Measurements from ENCODE around the gene MRPS23. TPM values are rescaled to one million over a fixed set of nuclear protein-coding genes. Genes with fewer than 3 reads are reported as not detected.

The MRPS23 gene
- total and polyA plus RNA-seq, 2 of the 13 experiments (the other 11 are each of a cell fraction or from before 2014, with no cell fraction given) = 63.2 to 181 TPM

- in situ Hi-C loops (cut with HindIII; ENCODE audit: extremely low pct_ligation_motif_present, low pct_unique_long_range_greater_than_20kb) = loop anchor here (10.0 kb wide), 1 partner anchor 258 kb away; no protein-coding TSS in a partner anchor
- peak; percentile 3; the same call in 1 of the 3 replicates for ATAC-seq
- TF ChIP-seq ZFP37 (CRISPR knock-in tag; IDR thresholded peaks at IDR 0.05; ENCODE audit: borderline replicate concordance) (no peak), MBNL3 (CRISPR knock-in tag; conservative IDR thresholded peaks at IDR 0.05) (no peak), ZNF713 (CRISPR knock-in tag; IDR thresholded peaks at IDR 0.05) (no peak), ZBTB21 (CRISPR knock-in tag; IDR thresholded peaks at IDR 0.05) (no peak), CBX2 (IDR thresholded peaks at IDR 0.05; ENCODE audit: low read depth, low read length) (no peak), CBX2 (CRISPR knock-in tag; IDR thresholded peaks at IDR 0.05; ENCODE audit: low read depth) (no peak), ZNF792 (CRISPR knock-in tag; IDR thresholded peaks at IDR 0.05) (no peak), PAWR (CRISPR knock-in tag; IDR thresholded peaks at IDR 0.05; ENCODE audit: borderline replicate concordance) (no peak), RCOR2 (CRISPR knock-in tag; IDR thresholded peaks at IDR 0.05) (no peak), ZBTB38 (CRISPR knock-in tag; IDR thresholded peaks at IDR 0.05) (peak; percentile 70; the same call in 1 of the 2 replicates), HMGXB3 (CRISPR knock-in tag; IDR thresholded peaks at IDR 0.05; ENCODE audit: borderline replicate concordance) (no peak), XBP1 (CRISPR knock-in tag; IDR thresholded peaks at IDR 0.05) (no peak)
- TF ChIP-seq, protein P1, sequence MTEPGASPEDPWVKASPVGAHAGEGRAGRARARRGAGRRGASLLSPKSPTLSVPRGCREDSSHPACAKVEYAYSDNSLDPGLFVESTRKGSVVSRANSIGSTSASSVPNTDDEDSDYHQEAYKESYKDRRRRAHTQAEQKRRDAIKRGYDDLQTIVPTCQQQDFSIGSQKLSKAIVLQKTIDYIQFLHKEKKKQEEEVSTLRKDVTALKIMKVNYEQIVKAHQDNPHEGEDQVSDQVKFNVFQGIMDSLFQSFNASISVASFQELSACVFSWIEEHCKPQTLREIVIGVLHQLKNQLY (CRISPR knock-in tag; IDR thresholded peaks at IDR 0.05) = no peak
- TF ChIP-seq, protein P2, sequence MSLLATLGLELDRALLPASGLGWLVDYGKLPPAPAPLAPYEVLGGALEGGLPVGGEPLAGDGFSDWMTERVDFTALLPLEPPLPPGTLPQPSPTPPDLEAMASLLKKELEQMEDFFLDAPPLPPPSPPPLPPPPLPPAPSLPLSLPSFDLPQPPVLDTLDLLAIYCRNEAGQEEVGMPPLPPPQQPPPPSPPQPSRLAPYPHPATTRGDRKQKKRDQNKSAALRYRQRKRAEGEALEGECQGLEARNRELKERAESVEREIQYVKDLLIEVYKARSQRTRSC (CRISPR knock-in tag; IDR thresholded peaks at IDR 0.05; ENCODE audit: low read depth) = no peak
- TF ChIP-seq, protein P3, sequence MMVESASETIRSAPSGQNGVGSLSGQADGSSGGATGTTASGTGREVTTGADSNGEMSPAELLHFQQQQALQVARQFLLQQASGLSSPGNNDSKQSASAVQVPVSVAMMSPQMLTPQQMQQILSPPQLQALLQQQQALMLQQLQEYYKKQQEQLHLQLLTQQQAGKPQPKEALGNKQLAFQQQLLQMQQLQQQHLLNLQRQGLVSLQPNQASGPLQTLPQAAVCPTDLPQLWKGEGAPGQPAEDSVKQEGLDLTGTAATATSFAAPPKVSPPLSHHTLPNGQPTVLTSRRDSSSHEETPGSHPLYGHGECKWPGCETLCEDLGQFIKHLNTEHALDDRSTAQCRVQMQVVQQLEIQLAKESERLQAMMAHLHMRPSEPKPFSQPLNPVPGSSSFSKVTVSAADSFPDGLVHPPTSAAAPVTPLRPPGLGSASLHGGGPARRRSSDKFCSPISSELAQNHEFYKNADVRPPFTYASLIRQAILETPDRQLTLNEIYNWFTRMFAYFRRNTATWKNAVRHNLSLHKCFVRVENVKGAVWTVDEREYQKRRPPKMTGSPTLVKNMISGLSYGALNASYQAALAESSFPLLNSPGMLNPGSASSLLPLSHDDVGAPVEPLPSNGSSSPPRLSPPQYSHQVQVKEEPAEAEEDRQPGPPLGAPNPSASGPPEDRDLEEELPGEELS (CRISPR knock-in tag; IDR thresholded peaks at IDR 0.05) = no peak
Measured at GRCh38 chr17:57856792-57857620, 7.2 kb upstream of the MRPS23 start.

More at GRCh38 chr17:57856792-57857620, 7.2 kb upstream of the MRPS23 start:
- Histone ChIP-seq H3K27me3 (ENCODE audit: control insufficient read depth in 1 of 2, insufficient read depth in 2 of 2, low read length in 2 of 2) (no peaks in the 10 kb centered on the region; a peak in 1 of 5 replicates), H3K4me3 (replicated peaks in 1 of 3; ENCODE audit: insufficient read depth in 1 of 3, low read depth in 2 of 3, low read length in 3 of 3) (no peak overlapping the region), H2AFZ (ENCODE audit: low read length) (no peak overlapping the region), H3K4me1 (ENCODE audit: insufficient read depth, low read length) (peaks cover 88% of the 10 kb centered on the region), H3K4me2 (ENCODE audit: low read depth, low read length) (peak overlapping the region; percentile 33), H4K20me1 (ENCODE audit: insufficient read depth, low read length) (no peaks in the 10 kb centered on the region), H3K36me3 (replicated peaks in 1 of 2; ENCODE audit: control insufficient read depth in 1 of 2, insufficient read depth in 2 of 2, low read length in 2 of 2) (no peaks in the 10 kb centered on the region), H3K9ac (ENCODE audit: insufficient read depth, low read depth, low read length) (peak overlapping the region; percentile 5; the same call in 1 of the 2 replicates), H3K79me2 (ENCODE audit: insufficient read depth, low read length) (no peaks in the 10 kb centered on the region), H3K27ac (ENCODE audit: extremely low read length, insufficient read depth, low read length) (peak overlapping the region; percentile 77), H3K9me3 (ENCODE audit: low read length) (no peaks in the 10 kb centered on the region)
- WGBS (ENCODE audit: low lambda C conversion rate) = 56% methylated on average over 8 of the region's 10 CpGs
- DNase-seq (ENCODE audit: low spot score) (peak; percentile 73), FAIRE-seq (peak; percentile 82)
- BruUV-seq (replicated peaks) = no TSS peak
- ChIA-PET POLR2A (interaction anchor here (0.8 to 9.4 kb wide), 3 partner anchors 20 to 150 kb away, joined by 3 to 173 read pairs (median 13); partner anchors contain the start of genes SRSF1 and VEZF1), CTCF (ENCODE audit: low intra/inter-chr PET ratio, low total read pairs) (interaction anchor here (0.8 to 2.9 kb wide), 7 partner anchors 34 to 256 kb away, joined by 3 to 15 read pairs (median 7); no protein-coding TSS in a partner anchor)
- intact Hi-C loops (cut with micrococcal nuclease; ENCODE audit: unreplicated experiment) = loop anchor here (2.0 kb wide), 1 partner anchor 256 kb away; no protein-coding TSS in a partner anchor

Measured in HepG2 (cell line).